Gastroesophageal sphincter (tissue), 4 donors: Measurements from ENCODE around the gene ADGRL2. TPM values are rescaled to one million over a fixed set of nuclear protein-coding genes. Genes with fewer than 3 reads are reported as not detected.

ENCODE experiments used
- ATAC-seq: fragments of 150-250 bp; one replicate; pipeline ENCODE4 v1.9.1; 2016; ENCODE audit warnings: mild to moderate bottlenecking, moderate library complexity
- H3K27ac ChIP-seq, 4 donors: fragments of 200-600 bp; sonication (generic) in 3 of 4; 1 replicate in 3 of 4; 2 replicates in 1 of 4; pipeline ENCODE4 v1.5.1; 2016 to 2019
- H3K27me3 ChIP-seq: fragments of 200-600 bp; sonication (generic); one replicate; pipeline ENCODE4 v1.5.1; 2019
- H3K36me3 ChIP-seq, 2 donors: fragments of 200-600 bp; sonication (generic); one replicate each; pipeline ENCODE4 v1.5.1; 2019; ENCODE audit warnings: control low read depth in 1 of 2
- H3K4me1 ChIP-seq, 3 donors: fragments of 200-600 bp; sonication (generic); 1 replicate in 2 of 3; 2 replicates in 1 of 3; pipeline ENCODE4 v1.5.1; 2016 to 2019; ENCODE audit warnings: control low read depth in 2 of 3
- H3K4me3 ChIP-seq, 2 donors: fragments of 200-600 bp; sonication (generic); one replicate each; pipeline ENCODE4 v1.5.1; 2019; ENCODE audit warnings: mild to moderate bottlenecking in 1 of 2, moderate library complexity in 1 of 2
- H3K9me3 ChIP-seq, 3 donors: fragments of 200-600 bp; sonication (generic); one replicate each; pipeline ENCODE4 v1.5.1; 2017 to 2019; ENCODE audit warnings: control low read depth in 2 of 3
- CTCF ChIP-seq, 4 experiments: fragments of 200-600 bp in 2 of 4; fragments of 450-650 bp in 2 of 4; sonication (generic) in 1 of 4; IDR thresholded peaks; one replicate each; pipeline ENCODE4 v1.5.1; 2017 to 2019; ENCODE audit warnings: antibody characterized with exemption in 4 of 4, mild to moderate bottlenecking in 2 of 4, moderate library complexity in 2 of 4
- EP300 ChIP-seq: sonication (generic); formaldehyde crosslinking; IDR thresholded peaks from one replicate; pipeline ENCODE4 v1.6.1; 2017; ENCODE audit warnings: antibody characterized with exemption, mild to moderate bottlenecking
- POLR2A ChIP-seq, 2 donors: fragments of 450-650 bp; IDR thresholded peaks; one replicate each; pipeline ENCODE4 v1.6.1; 2017; ENCODE audit warnings: antibody characterized with exemption in 2 of 2, mild to moderate bottlenecking in 2 of 2, moderate library complexity in 1 of 2
- POLR2AphosphoS5 ChIP-seq: sonication (generic); formaldehyde crosslinking; IDR thresholded peaks from one replicate; pipeline ENCODE4 v1.6.1; 2017; ENCODE audit warnings: antibody characterized with exemption
- WGBS, 2 donors: methylation state at CpG; one replicate each; pipeline ENCODE4 v1.1.5; 2018; ENCODE audit warnings: low coverage in 1 of 2; 5-methylcytosine and 5-hydroxymethylcytosine counted together
- total RNA-seq, 4 donors: library from RNA; depleted of rRNA; stranded (reverse); fragments of >200 nt; gene quantifications; one replicate each; pipeline ENCODE4 v1.1.0, GENCODE V29; 2016

The ADGRL2 gene
- total RNA-seq, 4 donors from 2014 or later: 68.9 to 141 (median 83.8) TPM

- H3K4me1 ChIP-seq: peaks cover 0 to 23% (median 0%) of the 10 kb centered on the region in 3 donors
- H3K4me3 ChIP-seq: no peak overlapping the region
- no peak for ATAC-seq
- H3K27me3 ChIP-seq: no peaks in the 10 kb centered on the region
- no peaks in the 10 kb centered on the region for H3K36me3 ChIP-seq
- H3K9me3 ChIP-seq: no peaks in the 10 kb centered on the region
- no peak overlapping the region for H3K27ac ChIP-seq
- TF ChIP-seq EP300 (no peak), POLR2A (IDR thresholded peaks at IDR 0.05) (no peak), POLR2AphosphoS5 (no peak), CTCF (IDR thresholded peaks at IDR 0.05) (no peak)
- WGBS, 2 donors: 86 to 88% methylated on average over 4 of the region's 4 CpGs
These were observed 22.3 kb downstream of the ADGRL2 start for GRCh38 chr1:81823082-81823481.

- no peak overlapping the region for H3K27ac ChIP-seq
- WGBS, 2 donors: 67 to 97% methylated on average over 3 to 4 of the region's 4 CpGs
- TF ChIP-seq CTCF (IDR thresholded peaks at IDR 0.05) (no peak), POLR2AphosphoS5 (no peak), POLR2A (IDR thresholded peaks at IDR 0.05) (no peak), EP300 (no peak)
- H3K4me3 ChIP-seq: no peak overlapping the region
- no peaks in the 10 kb centered on the region for H3K36me3 ChIP-seq
- H3K27me3 ChIP-seq: no peaks in the 10 kb centered on the region
- no peak for ATAC-seq
- H3K4me1 ChIP-seq: peaks cover 0 to 23% (median 0%) of the 10 kb centered on the region in 3 donors
- H3K9me3 ChIP-seq: no peaks in the 10 kb centered on the region
These were observed 24.0 kb downstream of the ADGRL2 start for GRCh38 chr1:81824759-81825158.

- H3K4me3 ChIP-seq: no peak overlapping the region
- no peaks in the 10 kb centered on the region for H3K9me3 ChIP-seq
- no peaks in the 10 kb centered on the region for H3K27me3 ChIP-seq
- H3K27ac ChIP-seq: no peak overlapping the region
- WGBS, 2 donors: 44 to 45% methylated on average over 1 of the region's 1 CpG
- H3K4me1 ChIP-seq: peaks cover 0 to 32% (median 5%) of the 10 kb centered on the region in 3 donors
- TF ChIP-seq EP300 (no peak), POLR2A (IDR thresholded peaks at IDR 0.05) (no peak), CTCF (IDR thresholded peaks at IDR 0.05) (no peak), POLR2AphosphoS5 (no peak)
- ATAC-seq: no peak
- no peaks in the 10 kb centered on the region for H3K36me3 ChIP-seq
These were observed 27.2 kb downstream of the ADGRL2 start for GRCh38 chr1:81827942-81828341.

- no peak overlapping the region for H3K4me3 ChIP-seq
- no peaks in the 10 kb centered on the region for H3K9me3 ChIP-seq
- H3K27me3 ChIP-seq: no peaks in the 10 kb centered on the region
- H3K36me3 ChIP-seq: no peaks in the 10 kb centered on the region
- 0% methylated on average over 1 of the region's 1 CpG for WGBS, 2 donors
- peaks cover 8 to 53% (median 12%) of the 10 kb centered on the region in 3 donors for H3K4me1 ChIP-seq
- TF ChIP-seq POLR2AphosphoS5 (no peak), EP300 (no peak)
- peak; percentile 28 for ATAC-seq
- no peak overlapping the region for H3K27ac ChIP-seq
These were observed 31.8 kb downstream of the ADGRL2 start for GRCh38 chr1:81832573-81832972.

- H3K27me3 ChIP-seq: no peaks in the 10 kb centered on the region
- H3K4me3 ChIP-seq: no peak overlapping the region
- no peak overlapping the region for H3K27ac ChIP-seq
- TF ChIP-seq POLR2A (IDR thresholded peaks at IDR 0.05) (no peak), POLR2AphosphoS5 (no peak), CTCF (IDR thresholded peaks at IDR 0.05) (no peak), EP300 (no peak)
- no peaks in the 10 kb centered on the region for H3K9me3 ChIP-seq
- no peaks in the 10 kb centered on the region for H3K36me3 ChIP-seq
- H3K4me1 ChIP-seq: peaks cover 8 to 53% (median 12%) of the 10 kb centered on the region in 3 donors
- ATAC-seq: no peak
- 68 to 69% methylated on average over 4 of the region's 4 CpGs for WGBS, 2 donors
These were observed 33.0 kb downstream of the ADGRL2 start for GRCh38 chr1:81833722-81834121.
